Measurements from ENCODE around the gene TMEM178B.

Gene TMEM178B

DNA sequence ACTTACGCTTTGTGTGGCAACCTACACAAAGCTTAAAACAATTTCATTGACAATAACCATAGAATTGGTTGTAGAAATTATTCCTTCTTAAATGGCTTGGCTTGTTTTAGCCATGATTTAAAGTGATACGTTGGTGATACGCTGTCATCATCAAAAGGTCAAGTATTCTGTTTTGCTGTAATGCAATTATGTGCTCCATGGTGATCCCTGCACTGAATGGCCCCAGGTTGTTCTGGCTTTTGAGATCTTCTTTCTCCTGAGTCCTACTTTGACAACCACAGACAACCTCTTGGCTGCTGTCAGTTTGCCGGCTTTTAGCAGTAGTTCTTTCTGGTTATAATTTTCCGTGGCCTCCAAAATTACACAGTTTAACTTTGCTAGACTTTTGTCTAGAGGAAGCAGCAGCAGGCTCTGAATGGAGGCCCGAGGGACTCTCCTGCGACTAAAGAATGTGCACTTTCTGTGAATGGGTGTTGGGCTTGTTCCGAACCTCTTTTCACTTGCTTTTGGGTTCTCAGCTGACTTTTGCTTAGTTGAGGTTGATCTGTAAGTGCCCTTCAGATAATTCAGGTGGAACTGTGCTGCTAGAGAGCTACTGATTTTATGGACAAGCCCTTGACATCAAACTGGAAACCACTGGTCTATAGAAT, 104.7 kb downstream of the TMEM178B start:
- CTCF ChIA-PET: no interaction called here
- TF ChIP-seq, protein P1, sequence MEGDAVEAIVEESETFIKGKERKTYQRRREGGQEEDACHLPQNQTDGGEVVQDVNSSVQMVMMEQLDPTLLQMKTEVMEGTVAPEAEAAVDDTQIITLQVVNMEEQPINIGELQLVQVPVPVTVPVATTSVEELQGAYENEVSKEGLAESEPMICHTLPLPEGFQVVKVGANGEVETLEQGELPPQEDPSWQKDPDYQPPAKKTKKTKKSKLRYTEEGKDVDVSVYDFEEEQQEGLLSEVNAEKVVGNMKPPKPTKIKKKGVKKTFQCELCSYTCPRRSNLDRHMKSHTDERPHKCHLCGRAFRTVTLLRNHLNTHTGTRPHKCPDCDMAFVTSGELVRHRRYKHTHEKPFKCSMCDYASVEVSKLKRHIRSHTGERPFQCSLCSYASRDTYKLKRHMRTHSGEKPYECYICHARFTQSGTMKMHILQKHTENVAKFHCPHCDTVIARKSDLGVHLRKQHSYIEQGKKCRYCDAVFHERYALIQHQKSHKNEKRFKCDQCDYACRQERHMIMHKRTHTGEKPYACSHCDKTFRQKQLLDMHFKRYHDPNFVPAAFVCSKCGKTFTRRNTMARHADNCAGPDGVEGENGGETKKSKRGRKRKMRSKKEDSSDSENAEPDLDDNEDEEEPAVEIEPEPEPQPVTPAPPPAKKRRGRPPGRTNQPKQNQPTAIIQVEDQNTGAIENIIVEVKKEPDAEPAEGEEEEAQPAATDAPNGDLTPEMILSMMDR (conservative IDR thresholded peaks at IDR 0.05; ENCODE audit: low read depth): no peak
- DNase-seq (ENCODE audit: low spot score): no peak
- POLR2A ChIA-PET (ENCODE audit: low non-redundant PET): no interaction called here
- no peak overlapping the region for H3K27ac ChIP-seq

DNA sequence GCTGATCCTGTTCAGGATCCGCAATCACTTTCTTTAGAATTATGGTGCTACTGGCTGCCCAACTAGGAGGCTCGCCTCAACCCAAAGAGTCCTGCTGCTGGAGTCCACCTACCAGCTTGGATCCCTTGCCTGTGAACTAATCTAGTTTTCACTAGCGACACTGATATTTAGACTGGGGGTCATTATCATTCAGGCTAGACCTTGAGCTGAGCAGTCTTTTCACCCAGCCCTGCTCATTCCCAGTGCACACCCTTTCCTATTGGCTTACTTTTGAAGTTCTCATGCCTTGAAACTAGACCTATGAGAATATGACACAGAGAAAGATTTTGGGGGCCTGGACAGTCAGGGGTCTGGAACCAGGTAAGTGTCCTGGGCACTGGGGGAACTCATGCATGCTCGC, 107.9 kb downstream of the TMEM178B start:
- no peak overlapping the region for H3K27ac ChIP-seq
- no peak for DNase-seq (ENCODE audit: low spot score)
- ChIA-PET POLR2A (ENCODE audit: low non-redundant PET) (no interaction called here), CTCF (no interaction called here)
- TF ChIP-seq, protein P1 (conservative IDR thresholded peaks at IDR 0.05; ENCODE audit: low read depth): no peak

GRCh38 chr7:141184532-141185190, 110.8 kb downstream of the TMEM178B start:
- TF ChIP-seq, protein P1 (conservative IDR thresholded peaks at IDR 0.05; ENCODE audit: low read depth): no peak
- H3K27ac ChIP-seq: no peak overlapping the region
- ChIA-PET POLR2A (ENCODE audit: low non-redundant PET) (no interaction called here), CTCF (no interaction called here)
- no peak for DNase-seq (ENCODE audit: low spot score)

- TF ChIP-seq, protein P1 (conservative IDR thresholded peaks at IDR 0.05; ENCODE audit: low read depth): no peak
- DNase-seq (ENCODE audit: low spot score): no peak
- ChIA-PET CTCF (no interaction called here), POLR2A (ENCODE audit: low non-redundant PET) (no interaction called here)
- H3K27ac ChIP-seq: no peak overlapping the region
These were observed 111.6 kb downstream of the TMEM178B start for GRCh38 chr7:141185369-141185967.

GRCh38 chr7:141189231-141189630, 115.4 kb downstream of the TMEM178B start:
- DNase-seq (ENCODE audit: low spot score): no peak
- ChIA-PET CTCF (interaction anchor here (0.6 kb wide), 1 partner anchor 35 kb away, joined by 4 read pairs; no protein-coding TSS in a partner anchor), POLR2A (ENCODE audit: low non-redundant PET) (no interaction called here)
- TF ChIP-seq, protein P1 (conservative IDR thresholded peaks at IDR 0.05; ENCODE audit: low read depth): no peak
- H3K27ac ChIP-seq: no peak overlapping the region

DNA sequence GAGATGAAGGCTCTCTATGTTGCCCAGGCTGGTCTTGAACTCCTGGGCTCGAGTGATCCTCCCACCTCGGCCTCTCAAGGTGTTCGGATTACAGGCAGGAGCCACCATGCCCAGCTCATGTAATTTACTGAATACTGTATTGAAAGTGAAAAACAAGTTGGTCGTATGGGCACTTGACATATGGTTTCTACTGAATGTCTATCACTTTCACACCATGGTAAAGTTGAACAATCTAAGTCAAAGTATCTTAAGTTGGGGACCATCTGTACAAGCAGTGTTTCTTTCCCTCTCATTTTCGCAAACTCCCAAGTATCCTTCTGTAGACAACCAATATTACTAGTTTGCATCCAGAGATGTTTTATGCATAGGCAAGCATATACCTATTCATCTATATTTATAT, 116.6 kb downstream of the TMEM178B start:
- ChIA-PET CTCF (no interaction called here), POLR2A (ENCODE audit: low non-redundant PET) (no interaction called here)
- TF ChIP-seq, protein P1 (conservative IDR thresholded peaks at IDR 0.05; ENCODE audit: low read depth): no peak
- no peak for DNase-seq (ENCODE audit: low spot score)
- H3K27ac ChIP-seq: no peak overlapping the region
